AG20443 (cell line): ENCODE measurements around the gene OGDH.
A peak's percentile ranks its signal among the peaks of the same experiment; 100 is the strongest.

Source experiments
- DNase-seq: peaks from one replicate; pipeline ENCODE4 v3.0.0; 2012; ENCODE audit warnings: low spot score, mixed read lengths

The OGDH gene

GRCh38 chr7:44738876-44739665 is 132.6 kb downstream of the OGDH start:
- DNase-seq: no peak

GRCh38 chr7:44740055-44740454 is 133.6 kb downstream of the OGDH start:
- no peak for DNase-seq

- DNase-seq: no peak
Observed at GRCh38 chr7:44743750-44744149, 137.3 kb downstream of the OGDH start.

- DNase-seq: peak; percentile 98
Observed at GRCh38 chr7:44748045-44748947, 141.9 kb downstream of the OGDH start, which contains the start of gene ZMIZ2. TSS of gene ZMIZ2 (plus strand) at chr7:44748847. CDS start at chr7:44756250, 7,403 bp downstream.

- DNase-seq: no peak
Observed at GRCh38 chr7:44748948-44749731, 142.7 kb downstream of the OGDH start.

- DNase-seq: no peak
Observed at GRCh38 chr7:44749992-44750391, 143.6 kb downstream of the OGDH start.

- DNase-seq: no peak
Observed at GRCh38 chr7:44750424-44750823, 144.0 kb downstream of the OGDH start.

GRCh38 chr7:44750921-44751571 is 144.6 kb downstream of the OGDH start:
- DNase-seq: peak; percentile 10

GRCh38 chr7:44752822-44753221 is 146.4 kb downstream of the OGDH start:
- DNase-seq: no peak

GRCh38 chr7:44754802-44755697 is 148.6 kb downstream of the OGDH start:
- DNase-seq: peak; percentile 7

GRCh38 chr7:44755698-44756627 is 149.5 kb downstream of the OGDH start:
- peak; percentile 20 for DNase-seq

- DNase-seq: no peak
Observed at GRCh38 chr7:44756904-44757303, 150.5 kb downstream of the OGDH start.

- peak; percentile 5 for DNase-seq
Observed at GRCh38 chr7:44757311-44757710, 150.9 kb downstream of the OGDH start.

GRCh38 chr7:44757739-44758138 is 151.3 kb downstream of the OGDH start:
- DNase-seq: peak; percentile 5
